PC-9 (cell line): ENCODE data around the gene PRPF4.
"Not testable (repeated sequence)": the region's sequence is repeated elsewhere in the genome, so short reads cannot be mapped to it uniquely, and the experiment has no call there.

Source experiments
- CTCF ChIP-seq: fragments of 200-600 bp; sonication (generic); conservative IDR thresholded peaks from 2 replicates; pipeline ENCODE4 v1.6.1; 2017; ENCODE audit warnings: mixed run types, antibody characterized with exemption, mild to moderate bottlenecking, moderate library complexity
- EZH2 ChIP-seq: fragments of 200-600 bp; sonication (generic); IDR thresholded peaks from 2 replicates; pipeline ENCODE4 v1.8.0; 2017; ENCODE audit warnings: antibody characterized with exemption, low read depth

GRCh38 chr9:113235701-113236255, 39.7 kb upstream of the PRPF4 start:
- not testable (repeated sequence) for TF ChIP-seq CTCF, EZH2
